ENCODE measurements around the gene PRKAG2.

PRKAG2 gene

GRCh38 chr7:151850491-151851124, 26.3 kb downstream of the PRKAG2 start:
- Histone ChIP-seq H3K9ac (ENCODE audit: insufficient read length) (no peak overlapping the region), H3K27ac (no peak overlapping the region), H3K9me3 (ENCODE audit: low read depth, low read length) (no peaks in the 10 kb centered on the region), H3K36me3 (ENCODE audit: insufficient read depth, low read length) (no peaks in the 10 kb centered on the region), H3K4me3 (no peak overlapping the region)
- no peak for DNase-seq (ENCODE audit: low read depth, low spot score)
- TF ChIP-seq EZH2 (IDR thresholded peaks at IDR 0.05) (no peak), FOXP2 (optimal IDR thresholded peaks at IDR 0.05; ENCODE audit: control extremely low read depth, extremely low read length, insufficient read depth) (no peak), POLR2AphosphoS5 (IDR thresholded peaks at IDR 0.05; ENCODE audit: borderline replicate concordance, low read depth, low read length) (no peak)

- Histone ChIP-seq H3K27ac (no peak overlapping the region), H3K9me3 (ENCODE audit: low read depth, low read length) (no peaks in the 10 kb centered on the region), H3K9ac (ENCODE audit: insufficient read length) (no peak overlapping the region), H3K4me3 (no peak overlapping the region), H3K36me3 (ENCODE audit: insufficient read depth, low read length) (no peaks in the 10 kb centered on the region)
- DNase-seq (ENCODE audit: low read depth, low spot score): no peak
- TF ChIP-seq EZH2 (IDR thresholded peaks at IDR 0.05) (no peak), POLR2AphosphoS5 (IDR thresholded peaks at IDR 0.05; ENCODE audit: borderline replicate concordance, low read depth, low read length) (no peak), FOXP2 (optimal IDR thresholded peaks at IDR 0.05; ENCODE audit: control extremely low read depth, extremely low read length, insufficient read depth) (no peak)
These were observed 27.0 kb downstream of the PRKAG2 start for GRCh38 chr7:151849879-151850260.

GRCh38 chr7:151849008-151849878, 27.7 kb downstream of the PRKAG2 start:
- TF ChIP-seq POLR2AphosphoS5 (IDR thresholded peaks at IDR 0.05; ENCODE audit: borderline replicate concordance, low read depth, low read length): no peak
- no peak for TF ChIP-seq EZH2 (IDR thresholded peaks at IDR 0.05)
- no peak for TF ChIP-seq FOXP2 (optimal IDR thresholded peaks at IDR 0.05; ENCODE audit: control extremely low read depth, extremely low read length, insufficient read depth)

DNA sequence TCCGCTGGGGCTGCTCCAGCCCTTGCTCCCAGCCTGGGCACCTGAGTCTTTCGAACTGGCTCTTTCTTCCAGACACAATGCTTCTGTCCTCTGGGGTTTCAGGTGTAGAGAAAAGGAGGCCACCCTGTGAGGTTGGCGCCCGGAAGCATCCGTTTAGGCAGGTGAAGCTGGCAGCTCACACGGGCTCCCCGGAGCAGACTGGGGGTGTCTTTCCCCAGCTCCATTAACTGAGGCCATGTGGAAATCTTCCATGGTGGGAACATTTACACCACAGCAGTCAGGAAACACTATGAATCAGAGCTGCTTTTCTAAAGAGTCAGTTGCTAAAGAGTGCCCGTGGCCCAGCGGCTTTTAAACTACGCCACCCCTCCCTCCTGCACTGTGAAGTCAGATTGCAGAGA, 29.2 kb downstream of the PRKAG2 start:
- Histone ChIP-seq H3K4me3 (no peak overlapping the region), H3K9me3 (ENCODE audit: low read depth, low read length) (no peaks in the 10 kb centered on the region), H3K9ac (ENCODE audit: insufficient read length) (no peak overlapping the region), H3K27ac (no peak overlapping the region), H3K36me3 (ENCODE audit: insufficient read depth, low read length) (no peaks in the 10 kb centered on the region)
- no peak for DNase-seq (ENCODE audit: low read depth, low spot score)
- TF ChIP-seq EZH2 (IDR thresholded peaks at IDR 0.05) (no peak), POLR2AphosphoS5 (IDR thresholded peaks at IDR 0.05; ENCODE audit: borderline replicate concordance, low read depth, low read length) (no peak), FOXP2 (optimal IDR thresholded peaks at IDR 0.05; ENCODE audit: control extremely low read depth, extremely low read length, insufficient read depth) (no peak)

More at GRCh38 chr7:151849008-151849878, 27.7 kb downstream of the PRKAG2 start:
- no peaks in the 10 kb centered on the region for H3K36me3 ChIP-seq (ENCODE audit: insufficient read depth, low read length)
- no peak for DNase-seq (ENCODE audit: low read depth, low spot score)
- no peak overlapping the region for H3K4me3 ChIP-seq
- no peak overlapping the region for H3K27ac ChIP-seq
- no peak overlapping the region for H3K9ac ChIP-seq (ENCODE audit: insufficient read length)
- H3K9me3 ChIP-seq (ENCODE audit: low read depth, low read length): no peaks in the 10 kb centered on the region

DNA sequence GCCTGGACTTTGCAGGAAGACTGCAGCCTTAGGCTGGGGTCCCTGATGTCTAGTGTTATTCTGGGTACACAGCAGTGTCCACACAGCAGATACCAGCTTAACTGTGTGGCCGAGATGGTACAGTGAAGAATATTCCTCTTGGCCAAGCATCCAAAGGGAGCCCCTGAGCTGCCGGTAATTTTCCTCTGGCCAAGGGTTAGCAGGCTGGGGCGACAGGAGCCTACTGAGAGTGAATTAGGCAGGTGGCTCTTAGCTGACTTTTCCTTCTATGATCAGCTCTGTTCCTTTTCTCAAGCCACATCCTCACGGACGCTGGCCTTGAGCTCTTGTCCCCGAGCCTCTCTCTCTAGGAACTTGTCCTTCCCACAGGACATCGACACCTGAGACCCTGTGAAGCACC, 29.8 kb downstream of the PRKAG2 start:
- no peak for DNase-seq (ENCODE audit: low read depth, low spot score)
- H3K9ac ChIP-seq (ENCODE audit: insufficient read length): no peak overlapping the region
- no peak overlapping the region for H3K27ac ChIP-seq
- no peak overlapping the region for H3K4me3 ChIP-seq
- H3K9me3 ChIP-seq (ENCODE audit: low read depth, low read length): no peaks in the 10 kb centered on the region
- TF ChIP-seq FOXP2 (optimal IDR thresholded peaks at IDR 0.05; ENCODE audit: control extremely low read depth, extremely low read length, insufficient read depth): no peak
- no peak for TF ChIP-seq POLR2AphosphoS5 (IDR thresholded peaks at IDR 0.05; ENCODE audit: borderline replicate concordance, low read depth, low read length)
- TF ChIP-seq EZH2 (IDR thresholded peaks at IDR 0.05): no peak
- no peaks in the 10 kb centered on the region for H3K36me3 ChIP-seq (ENCODE audit: insufficient read depth, low read length)

GRCh38 chr7:151845412-151846205, 31.3 kb downstream of the PRKAG2 start:
- Histone ChIP-seq H3K36me3 (ENCODE audit: insufficient read depth, low read length) (no peaks in the 10 kb centered on the region), H3K4me3 (no peak overlapping the region), H3K9me3 (ENCODE audit: low read depth, low read length) (no peaks in the 10 kb centered on the region), H3K27ac (no peak overlapping the region), H3K9ac (ENCODE audit: insufficient read length) (no peak overlapping the region)
- TF ChIP-seq FOXP2 (optimal IDR thresholded peaks at IDR 0.05; ENCODE audit: control extremely low read depth, extremely low read length, insufficient read depth): no peak
- TF ChIP-seq POLR2AphosphoS5 (IDR thresholded peaks at IDR 0.05; ENCODE audit: borderline replicate concordance, low read depth, low read length): no peak
- no peak for TF ChIP-seq EZH2 (IDR thresholded peaks at IDR 0.05)
- DNase-seq (ENCODE audit: low read depth, low spot score): no peak

DNA sequence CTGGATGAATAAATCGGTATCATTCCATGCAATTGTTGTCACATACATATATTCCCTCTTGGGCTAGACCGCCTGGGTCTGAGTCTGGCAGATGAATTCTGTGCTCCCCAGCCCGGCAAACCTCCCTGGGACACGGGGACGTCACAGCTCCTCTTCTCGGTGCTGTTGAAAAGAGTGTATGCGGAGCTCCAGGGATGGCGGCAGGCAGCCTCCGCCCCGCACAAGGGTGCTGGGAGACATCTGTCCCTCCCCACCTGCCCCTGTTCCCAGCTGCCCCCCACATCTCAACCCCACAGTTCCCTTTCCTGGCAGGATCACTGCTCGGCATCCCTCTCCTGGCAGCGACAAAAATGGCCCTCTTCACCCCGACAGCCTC, 32.1 kb downstream of the PRKAG2 start:
- DNase-seq (ENCODE audit: low read depth, low spot score): no peak
- H3K9ac ChIP-seq (ENCODE audit: insufficient read length): no peak overlapping the region
- H3K9me3 ChIP-seq (ENCODE audit: low read depth, low read length): no peaks in the 10 kb centered on the region
- TF ChIP-seq FOXP2 (optimal IDR thresholded peaks at IDR 0.05; ENCODE audit: control extremely low read depth, extremely low read length, insufficient read depth): no peak
- no peak for TF ChIP-seq POLR2AphosphoS5 (IDR thresholded peaks at IDR 0.05; ENCODE audit: borderline replicate concordance, low read depth, low read length)
- TF ChIP-seq EZH2 (IDR thresholded peaks at IDR 0.05): no peak
- no peak overlapping the region for H3K4me3 ChIP-seq
- no peaks in the 10 kb centered on the region for H3K36me3 ChIP-seq (ENCODE audit: insufficient read depth, low read length)
- no peak overlapping the region for H3K27ac ChIP-seq

All from SK-N-MC (cell line).